ENCODE data around the gene CDH4. TPM values are rescaled to one million over a fixed set of nuclear protein-coding genes. Genes with fewer than 3 reads are reported as not detected.

Gene CDH4
- total and polyA plus RNA-seq, 5 donors from 2014 or later = 0.07 to 0.69 (median 0.49) TPM; not detected in 1

- DNase-seq (no peak), ATAC-seq (ENCODE audit: low read depth in 2 of 2) (no peak)
- Histone ChIP-seq H3K36me3 (ENCODE audit: control insufficient read depth, insufficient read depth, low read length) (no peaks in the 10 kb centered on the region), H3K27me3 (ENCODE audit: control insufficient read depth, insufficient read depth, low read length) (no peaks in the 10 kb centered on the region), H3K4me3 (ENCODE audit: low read depth, low read length) (no peak overlapping the region), H3K9me3 (ENCODE audit: control insufficient read depth in 2 of 2, low read length in 2 of 2) (no peaks in the 10 kb centered on the region), H3K27ac (ENCODE audit: insufficient read depth, low read length, poor library complexity, severe bottlenecking) (no peak overlapping the region), H3K4me1 (ENCODE audit: control insufficient read depth, insufficient read depth, low read length, poor library complexity, severe bottlenecking) (no peaks in the 10 kb centered on the region)
- no peak overlapping the region for H3K27ac Mint-ChIP-seq
- no peaks in the 10 kb centered on the region for H3K36me3 Mint-ChIP-seq
- H3K9me3 Mint-ChIP-seq = peaks cover 0 to 14% (median 0%) of the 10 kb centered on the region in 7 donors
- H3K27me3 Mint-ChIP-seq = no peaks in the 10 kb centered on the region
- H3K4me1 Mint-ChIP-seq = no peaks in the 10 kb centered on the region
- H3K4me3 Mint-ChIP-seq = no peak overlapping the region
Measured at GRCh38 chr20:61240814-61241213, 11.2 kb upstream of the CDH4 start.

- Mint-ChIP-seq H3K27me3 (no peaks in the 10 kb centered on the region), H3K27ac (no peak overlapping the region), H3K9me3 (peaks cover 0 to 9% (median 0%) of the 10 kb centered on the region in 7 donors), H3K36me3 (no peaks in the 10 kb centered on the region), H3K4me3 (no peak overlapping the region), H3K4me1 (no peaks in the 10 kb centered on the region)
- H3K27me3 ChIP-seq (ENCODE audit: control insufficient read depth, insufficient read depth, low read length) = no peaks in the 10 kb centered on the region
- no peak overlapping the region for H3K27ac ChIP-seq (ENCODE audit: insufficient read depth, low read length, poor library complexity, severe bottlenecking)
- no peaks in the 10 kb centered on the region for H3K36me3 ChIP-seq (ENCODE audit: control insufficient read depth, insufficient read depth, low read length)
- no peaks in the 10 kb centered on the region for H3K9me3 ChIP-seq (ENCODE audit: control insufficient read depth in 2 of 2, low read length in 2 of 2)
- no peaks in the 10 kb centered on the region for H3K4me1 ChIP-seq (ENCODE audit: control insufficient read depth, insufficient read depth, low read length, poor library complexity, severe bottlenecking)
- no peak for ATAC-seq (ENCODE audit: low read depth in 2 of 2)
- no peak for DNase-seq
- H3K4me3 ChIP-seq (ENCODE audit: low read depth, low read length) = no peak overlapping the region
Measured at GRCh38 chr20:61244213-61244612, 7.8 kb upstream of the CDH4 start.

GRCh38 chr20:61246269-61246668 is 5.8 kb upstream of the CDH4 start:
- H3K27me3 Mint-ChIP-seq = peaks cover 15% of the 10 kb centered on the region
- no peak for DNase-seq
- Histone ChIP-seq H3K36me3 (ENCODE audit: control insufficient read depth, insufficient read depth, low read length) (no peaks in the 10 kb centered on the region), H3K4me1 (ENCODE audit: control insufficient read depth, insufficient read depth, low read length, poor library complexity, severe bottlenecking) (no peaks in the 10 kb centered on the region), H3K27me3 (ENCODE audit: control insufficient read depth, insufficient read depth, low read length) (peaks cover 3% of the 10 kb centered on the region), H3K27ac (ENCODE audit: insufficient read depth, low read length, poor library complexity, severe bottlenecking) (no peak overlapping the region), H3K9me3 (ENCODE audit: control insufficient read depth in 2 of 2, low read length in 2 of 2) (no peaks in the 10 kb centered on the region), H3K4me3 (ENCODE audit: low read depth, low read length) (no peak overlapping the region)
- no peaks in the 10 kb centered on the region for H3K4me1 Mint-ChIP-seq
- H3K4me3 Mint-ChIP-seq = no peak overlapping the region
- H3K9me3 Mint-ChIP-seq = peaks cover 0 to 2% (median 0%) of the 10 kb centered on the region in 7 donors
- H3K36me3 Mint-ChIP-seq = no peaks in the 10 kb centered on the region
- ATAC-seq (ENCODE audit: low read depth in 2 of 2) = no peak
- H3K27ac Mint-ChIP-seq = peak overlapping the region in 1 of 3 donors; percentile 41

GRCh38 chr20:61249626-61250025 is 2.4 kb upstream of the CDH4 start:
- Histone ChIP-seq H3K27ac (ENCODE audit: insufficient read depth, low read length, poor library complexity, severe bottlenecking) (no peak overlapping the region), H3K27me3 (ENCODE audit: control insufficient read depth, insufficient read depth, low read length) (peaks cover 3% of the 10 kb centered on the region), H3K36me3 (ENCODE audit: control insufficient read depth, insufficient read depth, low read length) (no peaks in the 10 kb centered on the region), H3K4me3 (ENCODE audit: low read depth, low read length) (no peak overlapping the region), H3K4me1 (ENCODE audit: control insufficient read depth, insufficient read depth, low read length, poor library complexity, severe bottlenecking) (no peaks in the 10 kb centered on the region), H3K9me3 (ENCODE audit: control insufficient read depth in 2 of 2, low read length in 2 of 2) (no peaks in the 10 kb centered on the region)
- H3K4me1 Mint-ChIP-seq = peaks cover 0 to 8% (median 0%) of the 10 kb centered on the region in 4 donors
- H3K27me3 Mint-ChIP-seq = peaks cover 22% of the 10 kb centered on the region
- no peak overlapping the region for H3K4me3 Mint-ChIP-seq
- no peaks in the 10 kb centered on the region for H3K36me3 Mint-ChIP-seq
- no peak for DNase-seq
- ATAC-seq (ENCODE audit: low read depth in 2 of 2) = no peak
- H3K9me3 Mint-ChIP-seq = peaks cover 0 to 2% (median 0%) of the 10 kb centered on the region in 7 donors
- no peak overlapping the region for H3K27ac Mint-ChIP-seq

- no peaks in the 10 kb centered on the region for H3K9me3 ChIP-seq (ENCODE audit: control insufficient read depth in 2 of 2, low read length in 2 of 2)
- no peak overlapping the region for H3K4me3 ChIP-seq (ENCODE audit: low read depth, low read length)
- ATAC-seq (ENCODE audit: low read depth in 2 of 2) = no peak
- Mint-ChIP-seq H3K27me3 (peaks cover 42% of the 10 kb centered on the region), H3K4me3 (no peak overlapping the region), H3K9me3 (peaks cover 0 to 2% (median 0%) of the 10 kb centered on the region in 7 donors), H3K4me1 (peaks cover 0 to 10% (median 2%) of the 10 kb centered on the region in 4 donors), H3K27ac (no peak overlapping the region), H3K36me3 (no peaks in the 10 kb centered on the region)
- DNase-seq = no peak
- no peaks in the 10 kb centered on the region for H3K36me3 ChIP-seq (ENCODE audit: control insufficient read depth, insufficient read depth, low read length)
- H3K27me3 ChIP-seq (ENCODE audit: control insufficient read depth, insufficient read depth, low read length) = peaks cover 7% of the 10 kb centered on the region
- H3K27ac ChIP-seq (ENCODE audit: insufficient read depth, low read length, poor library complexity, severe bottlenecking) = no peak overlapping the region
- H3K4me1 ChIP-seq (ENCODE audit: control insufficient read depth, insufficient read depth, low read length, poor library complexity, severe bottlenecking) = no peaks in the 10 kb centered on the region
Measured at GRCh38 chr20:61252601-61253263, 671 bp downstream of the CDH4 start.

GRCh38 chr20:61253264-61253639 is 1.2 kb downstream of the CDH4 start:
- Histone ChIP-seq H3K36me3 (ENCODE audit: control insufficient read depth, insufficient read depth, low read length) (no peaks in the 10 kb centered on the region), H3K27me3 (ENCODE audit: control insufficient read depth, insufficient read depth, low read length) (peaks cover 7% of the 10 kb centered on the region), H3K4me1 (ENCODE audit: control insufficient read depth, insufficient read depth, low read length, poor library complexity, severe bottlenecking) (no peaks in the 10 kb centered on the region), H3K9me3 (ENCODE audit: control insufficient read depth in 2 of 2, low read length in 2 of 2) (no peaks in the 10 kb centered on the region), H3K4me3 (ENCODE audit: low read depth, low read length) (no peak overlapping the region), H3K27ac (ENCODE audit: insufficient read depth, low read length, poor library complexity, severe bottlenecking) (no peak overlapping the region)
- Mint-ChIP-seq H3K9me3 (peaks cover 0 to 2% (median under 1%) of the 10 kb centered on the region in 7 donors), H3K27me3 (peaks cover 42% of the 10 kb centered on the region), H3K4me1 (peaks cover 0 to 10% (median 2%) of the 10 kb centered on the region in 4 donors), H3K36me3 (no peaks in the 10 kb centered on the region), H3K4me3 (no peak overlapping the region), H3K27ac (no peak overlapping the region)
- DNase-seq (no peak), ATAC-seq (ENCODE audit: low read depth in 2 of 2) (no peak)

- ATAC-seq (ENCODE audit: low read depth in 2 of 2) = no peak
- Mint-ChIP-seq H3K36me3 (no peaks in the 10 kb centered on the region), H3K27ac (no peak overlapping the region)
Measured at GRCh38 chr20:61253640-61254511, 1.8 kb downstream of the CDH4 start.

More at GRCh38 chr20:61253640-61254511, 1.8 kb downstream of the CDH4 start:
- Mint-ChIP-seq H3K9me3 (peaks cover 0 to 2% (median 2%) of the 10 kb centered on the region in 7 donors), H3K4me3 (peak overlapping the region in 1 of 4 donors; percentile 24), H3K4me1 (peaks cover 0 to 10% (median 2%) of the 10 kb centered on the region in 4 donors), H3K27me3 (peaks cover 42% of the 10 kb centered on the region)
- H3K36me3 ChIP-seq (ENCODE audit: control insufficient read depth, insufficient read depth, low read length) = no peaks in the 10 kb centered on the region
- H3K27me3 ChIP-seq (ENCODE audit: control insufficient read depth, insufficient read depth, low read length) = peaks cover 7% of the 10 kb centered on the region
- no peaks in the 10 kb centered on the region for H3K9me3 ChIP-seq (ENCODE audit: control insufficient read depth in 2 of 2, low read length in 2 of 2)
- DNase-seq = no peak
- H3K4me1 ChIP-seq (ENCODE audit: control insufficient read depth, insufficient read depth, low read length, poor library complexity, severe bottlenecking) = no peaks in the 10 kb centered on the region
- H3K4me3 ChIP-seq (ENCODE audit: low read depth, low read length) = no peak overlapping the region
- no peak overlapping the region for H3K27ac ChIP-seq (ENCODE audit: insufficient read depth, low read length, poor library complexity, severe bottlenecking)

Measured in CD4-positive, CD25-positive, alpha-beta regulatory T cell (primary cell).